Keratinocyte (primary cell): Measurements from ENCODE around the gene FNDC11. TPM values are rescaled to one million over a fixed set of nuclear protein-coding genes. Genes with fewer than 3 reads are reported as not detected.

ENCODE experiments used
- DNase-seq: peaks from one replicate; pipeline ENCODE4 v3.0.0-alpha.2; 2011; ENCODE audit warnings: low read depth, missing footprints, low spot score
- FAIRE-seq: peaks from 2 replicates; lab custom pipeline; 2011; peaks lifted over from hg19 to GRCh38; lab: Jason Lieb, UNC
- H2AFZ ChIP-seq: 2 replicates; pipeline ENCODE4 v1.6.0; 2012; ENCODE audit warnings: low read length, control low read depth, inconsistent platforms; ENCODE audit not compliant: control insufficient read depth
- H3K27ac ChIP-seq: 2 replicates; pipeline ENCODE4 v1.5.1; 2011; ENCODE audit warnings: low read length; ENCODE audit not compliant: control insufficient read depth, insufficient read depth
- H3K27me3 ChIP-seq: 3 replicates; pipeline ENCODE4 v1.6.0; 2011; ENCODE audit warnings: low read length; ENCODE audit not compliant: control insufficient read depth, insufficient read depth; ENCODE audit errors: extremely low read depth
- H3K36me3 ChIP-seq, 2 experiments: 2 replicates in 1 of 2; 3 replicates in 1 of 2; pipeline ENCODE4 v1.5.1; 2011; ENCODE audit warnings: low read length in 2 of 2, mild to moderate bottlenecking in 1 of 2; ENCODE audit not compliant: control insufficient read depth in 2 of 2, insufficient read depth in 2 of 2; ENCODE audit errors: extremely low read depth in 1 of 2
- H3K4me1 ChIP-seq: 3 replicates; pipeline ENCODE4 v1.5.1; 2011; ENCODE audit warnings: low read length; ENCODE audit not compliant: control insufficient read depth, insufficient read depth; ENCODE audit errors: extremely low read depth
- H3K4me2 ChIP-seq: 3 replicates; pipeline ENCODE4 v1.6.0; 2011; ENCODE audit warnings: low read depth, low read length; ENCODE audit not compliant: control insufficient read depth, insufficient read depth; ENCODE audit errors: extremely low read depth
- H3K4me3 ChIP-seq, 3 experiments: fragments of 200-600 bp in 1 of 3; sonication (generic) in 1 of 3; 2 replicates in 2 of 3; 3 replicates in 1 of 3; pipeline ENCODE4 v1.5.1; 2011 to 2016; ENCODE audit warnings: low read length in 3 of 3, mild to moderate bottlenecking in 3 of 3, control low read depth in 2 of 3, inconsistent platforms in 1 of 3, low read depth in 1 of 3, mixed read lengths in 1 of 3, mixed run types in 1 of 3, moderate library complexity in 1 of 3; ENCODE audit not compliant: control insufficient read depth in 2 of 3, insufficient read depth in 2 of 3; ENCODE audit errors: extremely low read depth in 1 of 3
- H3K79me2 ChIP-seq: 2 replicates; pipeline ENCODE4 v1.6.0; 2012; ENCODE audit warnings: low read length; ENCODE audit not compliant: control insufficient read depth, insufficient read depth
- H3K9ac ChIP-seq: 3 replicates; pipeline ENCODE4 v1.6.0; 2011; ENCODE audit warnings: low read length; ENCODE audit not compliant: control insufficient read depth, insufficient read depth; ENCODE audit errors: extremely low read depth
- H3K9me1 ChIP-seq: 3 replicates; pipeline ENCODE4 v1.6.0; 2011; ENCODE audit warnings: low read length; ENCODE audit not compliant: control insufficient read depth, insufficient read depth; ENCODE audit errors: extremely low read depth
- H3K9me3 ChIP-seq: 2 replicates; pipeline ENCODE4 v1.5.1; 2012; ENCODE audit warnings: low read depth, low read length; ENCODE audit not compliant: control insufficient read depth
- H4K20me1 ChIP-seq: 3 replicates; pipeline ENCODE4 v1.6.0; 2011; ENCODE audit warnings: low read length; ENCODE audit not compliant: control insufficient read depth, insufficient read depth; ENCODE audit errors: extremely low read depth
- CTCF ChIP-seq, 3 experiments: IDR thresholded peaks in 1 of 3; conservative IDR thresholded peaks in 1 of 3; optimal IDR thresholded peaks in 1 of 3; 2 replicates in 2 of 3; 3 replicates in 1 of 3; pipeline versions ENCODE3 to v1.5.1; 2011; ENCODE audit warnings: low read length in 3 of 3, mild to moderate bottlenecking in 3 of 3, moderate library complexity in 2 of 3, control low read depth in 1 of 3, inconsistent platforms in 1 of 3; ENCODE audit not compliant: insufficient read depth in 2 of 3; ENCODE audit errors: extremely low read depth in 1 of 3
- EZH2 ChIP-seq: IDR thresholded peaks from one replicate; pipeline ENCODE4 v1.6.1; 2012; ENCODE audit warnings: inconsistent platforms, mild to moderate bottlenecking, low read length, moderate library complexity
- dilution Hi-C: fragments of 300-500 bp; cut with MboI; formaldehyde crosslinking; loops from one replicate; pipeline ENCODE4 v1.7.0; 2020; ENCODE audit warnings: low sequenced_read_pairs; ENCODE audit not compliant: extremely low pct_ligation_motif_present
- polyA plus RNA-seq, 5 experiments: library from polyadenylated mRNA; depleted of rRNA in 3 of 5; stranded (reverse) in 3 of 5; stranded (forward) in 1 of 5; unstranded in 1 of 5; fragments of >200 nt; gene quantifications; 1 replicate in 1 of 5; 2 replicates in 3 of 5; 3 replicates in 1 of 5; pipeline versions ENCODE4 v1.2.1 to v1.2.3, GENCODE V29; 2011 to 2012; ENCODE audit warnings: missing spikeins in 2 of 5, low read depth in 1 of 5, low replicate concordance in 1 of 5

FNDC11 gene
- polyA plus RNA-seq, 1 donor (not counting 4 experiments of a cell fraction or from before 2014, with no cell fraction given), result 0.55 TPM

- Histone ChIP-seq H3K27me3 (no peaks in the 10 kb centered on the region), H4K20me1 (no peaks in the 10 kb centered on the region), H3K9me1 (no peaks in the 10 kb centered on the region), H3K36me3 (no peaks in the 10 kb centered on the region), H2AFZ (no peak overlapping the region), H3K4me3 (no peak overlapping the region), H3K27ac (no peak overlapping the region), H3K4me2 (no peak overlapping the region), H3K4me1 (peaks cover 40% of the 10 kb centered on the region), H3K9ac (no peak overlapping the region), H3K79me2 (peaks cover 10% of the 10 kb centered on the region), H3K9me3 (no peaks in the 10 kb centered on the region)
- dilution Hi-C loops, result no loop called here
- no peak for TF ChIP-seq EZH2
- no peak for TF ChIP-seq CTCF (optimal IDR thresholded peaks at IDR 0.05 in 1 of 3, IDR thresholded peaks at IDR 0.05 in 1 of 3, conservative IDR thresholded peaks at IDR 0.05 in 1 of 3; ENCODE audit: extremely low read depth in 1 of 3, insufficient read depth in 2 of 3, low read length in 3 of 3)
- FAIRE-seq (no peak), DNase-seq (no peak)
Observed at GRCh38 chr20:63539441-63540370, 14.3 kb upstream of the FNDC11 start.

GRCh38 chr20:63540417-63541186 lies 13.4 kb upstream of the FNDC11 start:
- no peak overlapping the region for H3K4me2 ChIP-seq
- peaks cover 10% of the 10 kb centered on the region for H3K79me2 ChIP-seq
- DNase-seq, result no peak
- dilution Hi-C loops, result no loop called here
- H3K36me3 ChIP-seq, result no peaks in the 10 kb centered on the region
- TF ChIP-seq EZH2 (no peak), CTCF (optimal IDR thresholded peaks at IDR 0.05 in 1 of 3, IDR thresholded peaks at IDR 0.05 in 1 of 3, conservative IDR thresholded peaks at IDR 0.05 in 1 of 3; ENCODE audit: extremely low read depth in 1 of 3, insufficient read depth in 2 of 3, low read length in 3 of 3) (no peak)
- no peak overlapping the region for H2AFZ ChIP-seq
- H3K4me3 ChIP-seq, result no peak overlapping the region
- H3K9me1 ChIP-seq, result no peaks in the 10 kb centered on the region
- no peak overlapping the region for H3K9ac ChIP-seq
- no peaks in the 10 kb centered on the region for H4K20me1 ChIP-seq
- no peaks in the 10 kb centered on the region for H3K9me3 ChIP-seq
- no peak for FAIRE-seq
- no peak overlapping the region for H3K27ac ChIP-seq
- H3K4me1 ChIP-seq, result peaks cover 41% of the 10 kb centered on the region
- no peaks in the 10 kb centered on the region for H3K27me3 ChIP-seq
